WI38 (cell line): ENCODE measurements around the gene C2orf76.

Experiments
- H3K4me3 ChIP-seq: 2 replicates; pipeline ENCODE4 v1.5.1; 2011; ENCODE audit warnings: low read depth, mild to moderate bottlenecking, control low read depth, low read length
- CTCF ChIP-seq: IDR thresholded peaks from 2 replicates; pipeline ENCODE4 v1.5.1; 2012; ENCODE audit warnings: low read depth, mild to moderate bottlenecking, control low read depth, low read length

C2orf76 gene

GRCh38 chr2:119304847-119305246 lies 61.8 kb downstream of the C2orf76 start:
- TF ChIP-seq CTCF = no peak
- no peak overlapping the region for H3K4me3 ChIP-seq

GRCh38 chr2:119301413-119301812 lies 65.2 kb downstream of the C2orf76 start:
- no peak for TF ChIP-seq CTCF
- H3K4me3 ChIP-seq = no peak overlapping the region

- no peak for TF ChIP-seq CTCF
Measured at GRCh38 chr2:119295688-119296375, 70.8 kb downstream of the C2orf76 start.

DNA sequence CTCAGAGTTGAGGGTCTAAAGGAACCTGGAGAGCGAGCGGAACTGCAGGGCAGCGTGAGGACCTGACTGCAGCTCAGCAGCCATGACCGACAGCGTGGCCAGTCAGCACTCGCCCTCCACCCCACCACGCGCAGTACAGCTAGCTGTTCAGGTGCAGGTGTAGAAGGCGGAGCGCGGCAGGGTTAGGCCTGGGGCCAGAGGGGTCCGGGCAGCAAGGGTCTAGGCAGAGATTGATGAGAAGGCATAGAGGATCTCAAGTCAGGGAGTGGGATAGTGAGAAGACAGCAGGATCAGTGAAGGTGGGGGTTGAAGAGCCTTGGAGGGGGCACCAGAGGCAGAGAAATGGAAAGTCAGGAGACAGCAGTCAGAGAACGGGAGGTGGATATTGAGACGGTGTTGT lies 72.0 kb downstream of the C2orf76 start:
- H3K4me3 ChIP-seq = no peak overlapping the region
- TF ChIP-seq CTCF = no peak

More at GRCh38 chr2:119295688-119296375, 70.8 kb downstream of the C2orf76 start:
- no peak overlapping the region for H3K4me3 ChIP-seq

- no peak for TF ChIP-seq CTCF
- H3K4me3 ChIP-seq = no peak overlapping the region
Measured at GRCh38 chr2:119293900-119294299, 72.7 kb downstream of the C2orf76 start.

DNA sequence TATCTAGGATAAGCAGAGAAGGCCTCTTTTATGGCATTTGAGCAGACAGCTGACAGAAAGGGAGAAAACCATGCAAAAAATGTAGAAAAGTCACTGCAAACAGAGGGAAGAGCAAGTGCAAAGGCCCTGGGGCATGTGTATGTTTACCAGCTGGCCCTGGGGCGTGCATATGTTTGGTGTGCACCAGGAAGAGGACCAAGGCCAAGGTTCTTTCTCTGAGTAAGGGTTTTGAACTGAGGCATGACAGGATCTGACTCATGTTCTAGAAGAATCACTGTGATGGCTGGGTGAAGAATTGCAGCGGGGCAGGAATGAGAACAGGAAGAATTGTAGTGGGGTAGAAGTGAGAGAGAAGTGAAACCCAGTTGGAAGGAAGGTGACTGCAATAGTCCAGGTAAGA lies 73.4 kb downstream of the C2orf76 start:
- no peak for TF ChIP-seq CTCF
- no peak overlapping the region for H3K4me3 ChIP-seq

- H3K4me3 ChIP-seq = no peak overlapping the region
- no peak for TF ChIP-seq CTCF
Measured at GRCh38 chr2:119292226-119292625, 74.4 kb downstream of the C2orf76 start.
